ENCODE results near the gene DMGDH. TPM values are rescaled to one million over a fixed set of nuclear protein-coding genes. Genes with fewer than 3 reads are reported as not detected.

Gene DMGDH
- 0.75 TPM for total RNA-seq

DNA sequence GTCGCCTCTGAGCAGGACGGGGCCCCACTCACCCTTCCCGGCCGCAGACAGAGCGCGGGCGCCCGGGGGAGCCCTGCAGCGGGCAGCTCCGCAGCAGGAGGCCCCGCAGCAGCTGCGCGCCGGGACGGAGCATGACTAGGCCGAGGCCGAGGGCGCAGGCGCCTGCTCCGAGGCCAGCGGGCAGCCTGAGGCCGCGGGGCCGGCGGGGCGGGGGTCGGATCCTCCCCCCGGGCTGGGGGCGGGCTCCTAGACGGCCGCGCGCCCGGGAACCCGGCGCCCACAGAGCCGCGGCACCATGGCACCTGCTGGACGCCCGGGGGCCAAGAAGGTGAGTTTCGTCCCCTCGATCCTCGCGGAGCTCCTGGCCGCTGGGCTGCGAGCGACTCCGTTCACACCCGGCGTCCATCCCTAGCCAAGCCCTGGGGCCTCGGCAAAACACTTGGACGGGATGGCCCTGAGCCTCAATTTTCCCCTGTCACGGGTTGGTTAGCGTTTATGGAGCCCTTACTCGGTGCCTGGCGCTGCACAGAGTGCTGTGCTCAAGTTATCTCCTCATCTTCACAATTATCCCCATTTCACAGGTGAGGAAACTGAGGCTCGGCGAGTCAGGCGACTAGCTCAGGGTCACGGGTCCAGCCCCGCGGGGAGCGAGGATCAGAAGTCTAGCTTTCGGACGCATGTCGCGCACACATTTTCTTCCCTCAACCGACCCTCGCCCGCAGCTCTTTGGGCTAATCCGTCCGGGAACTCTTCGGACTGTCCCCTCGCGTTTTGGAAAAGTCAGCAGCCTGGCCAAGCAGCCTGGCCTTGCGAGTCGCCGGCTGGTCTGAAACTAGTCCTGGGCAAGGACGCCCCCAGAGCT lies at the start of gene DMGDH, which contains the start of gene BHMT2:
Gene DMGDH, minus strand, starts transcription at position 187 of the 862 bp plus-strand sequence. Its CDS starts 54 bp downstream, at position 133.
Gene BHMT2, plus strand, starts transcription at position 280 of the 862 bp plus-strand sequence. Its CDS starts 16 bp downstream, at position 296.
- no peak for DNase-seq (ENCODE audit: low spot score in 2 of 2)
- no peaks in the 10 kb centered on the region for H3K4me1 ChIP-seq
- TF ChIP-seq, protein P1, sequence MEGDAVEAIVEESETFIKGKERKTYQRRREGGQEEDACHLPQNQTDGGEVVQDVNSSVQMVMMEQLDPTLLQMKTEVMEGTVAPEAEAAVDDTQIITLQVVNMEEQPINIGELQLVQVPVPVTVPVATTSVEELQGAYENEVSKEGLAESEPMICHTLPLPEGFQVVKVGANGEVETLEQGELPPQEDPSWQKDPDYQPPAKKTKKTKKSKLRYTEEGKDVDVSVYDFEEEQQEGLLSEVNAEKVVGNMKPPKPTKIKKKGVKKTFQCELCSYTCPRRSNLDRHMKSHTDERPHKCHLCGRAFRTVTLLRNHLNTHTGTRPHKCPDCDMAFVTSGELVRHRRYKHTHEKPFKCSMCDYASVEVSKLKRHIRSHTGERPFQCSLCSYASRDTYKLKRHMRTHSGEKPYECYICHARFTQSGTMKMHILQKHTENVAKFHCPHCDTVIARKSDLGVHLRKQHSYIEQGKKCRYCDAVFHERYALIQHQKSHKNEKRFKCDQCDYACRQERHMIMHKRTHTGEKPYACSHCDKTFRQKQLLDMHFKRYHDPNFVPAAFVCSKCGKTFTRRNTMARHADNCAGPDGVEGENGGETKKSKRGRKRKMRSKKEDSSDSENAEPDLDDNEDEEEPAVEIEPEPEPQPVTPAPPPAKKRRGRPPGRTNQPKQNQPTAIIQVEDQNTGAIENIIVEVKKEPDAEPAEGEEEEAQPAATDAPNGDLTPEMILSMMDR (IDR thresholded peaks at IDR 0.05), result no peak
- no peaks in the 10 kb centered on the region for H3K36me3 ChIP-seq
- H3K27ac ChIP-seq, result peak within 1 kb of the TSS; percentile 23 to 74
- H3K27me3 ChIP-seq, result no peaks in the 10 kb centered on the region
- no peaks in the 10 kb centered on the region for H3K9me3 ChIP-seq
- intact Hi-C loops (cut with DNase I), result no loop called here
- H3K4me3 ChIP-seq, result peak within 1 kb of the TSS; percentile 37 to 74

DNA sequence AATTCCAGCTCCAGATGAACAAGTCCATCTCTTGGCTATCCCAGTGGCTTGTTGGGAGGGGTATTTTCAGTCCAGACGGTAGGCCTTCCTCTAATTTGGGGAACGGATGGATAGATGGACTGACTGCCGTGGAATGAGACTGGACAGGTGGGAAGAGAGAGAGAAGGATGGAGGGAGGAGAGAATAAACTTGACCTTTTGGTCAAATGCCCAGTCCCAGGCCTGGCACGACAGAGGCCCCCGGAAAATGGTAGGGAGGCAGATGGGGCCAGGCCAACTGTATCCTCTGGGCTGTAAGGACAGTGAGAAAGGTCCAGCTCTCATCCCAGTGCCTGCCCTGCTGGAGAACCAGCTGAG lies 43.2 kb upstream of the DMGDH start:
- H3K4me3 ChIP-seq, result no peak overlapping the region
- peaks cover 9% of the 10 kb centered on the region for H3K27me3 ChIP-seq
- no peak overlapping the region for H3K27ac ChIP-seq
- TF ChIP-seq, protein P1 (IDR thresholded peaks at IDR 0.05), result no peak
- intact Hi-C loops (cut with DNase I), result no loop called here
- H3K9me3 ChIP-seq, result no peaks in the 10 kb centered on the region
- DNase-seq (ENCODE audit: low spot score in 2 of 2), result no peak
- H3K36me3 ChIP-seq, result no peaks in the 10 kb centered on the region
- peaks cover 0 to 2% of the 10 kb centered on the region in 2 donors for H3K4me1 ChIP-seq

DNA sequence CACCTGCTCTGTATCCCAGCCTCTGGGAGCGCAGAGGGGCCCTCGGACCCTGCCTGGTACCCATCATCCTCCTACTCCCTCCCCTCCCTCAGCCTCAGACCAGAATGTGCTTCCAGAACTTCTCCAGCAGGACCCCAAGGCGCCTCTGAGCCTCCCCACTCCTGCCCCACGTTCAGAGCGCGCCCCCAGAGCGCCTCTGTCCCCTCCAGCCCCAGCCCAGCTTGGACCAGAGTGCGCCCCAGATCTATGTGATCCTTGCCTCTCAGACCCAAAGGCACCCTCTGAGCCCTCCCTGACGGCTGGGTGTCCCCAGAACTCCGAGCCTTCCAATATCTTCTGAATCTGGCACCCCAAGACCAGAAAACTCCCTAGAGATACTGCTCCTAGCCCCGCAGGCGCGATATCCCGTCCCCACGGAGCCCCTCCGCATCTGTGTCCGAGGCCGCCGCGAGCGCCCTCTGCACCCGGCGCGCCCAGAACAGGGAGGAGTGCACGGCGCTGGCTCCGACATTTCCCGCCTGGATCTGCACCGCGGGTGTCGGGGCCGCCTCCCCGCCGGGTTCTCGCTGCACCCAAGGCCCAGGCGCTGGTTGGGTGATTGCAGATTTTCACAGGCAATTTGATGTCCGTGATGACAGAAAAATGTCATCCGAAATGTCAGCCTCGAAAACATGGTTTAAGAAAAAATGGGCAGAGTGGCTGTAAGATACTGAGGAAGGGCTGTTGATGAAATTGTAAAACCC lies 42.7 kb upstream of the DMGDH start:
- Histone ChIP-seq H3K27ac (no peak overlapping the region), H3K27me3 (peaks cover 9% of the 10 kb centered on the region), H3K36me3 (no peaks in the 10 kb centered on the region), H3K9me3 (no peaks in the 10 kb centered on the region), H3K4me3 (no peak overlapping the region), H3K4me1 (peaks cover 0 to 5% of the 10 kb centered on the region in 2 donors)
- intact Hi-C loops (cut with DNase I), result no loop called here
- TF ChIP-seq, protein P1 (IDR thresholded peaks at IDR 0.05), result no peak
- no peak for DNase-seq (ENCODE audit: low spot score in 2 of 2)

DNA sequence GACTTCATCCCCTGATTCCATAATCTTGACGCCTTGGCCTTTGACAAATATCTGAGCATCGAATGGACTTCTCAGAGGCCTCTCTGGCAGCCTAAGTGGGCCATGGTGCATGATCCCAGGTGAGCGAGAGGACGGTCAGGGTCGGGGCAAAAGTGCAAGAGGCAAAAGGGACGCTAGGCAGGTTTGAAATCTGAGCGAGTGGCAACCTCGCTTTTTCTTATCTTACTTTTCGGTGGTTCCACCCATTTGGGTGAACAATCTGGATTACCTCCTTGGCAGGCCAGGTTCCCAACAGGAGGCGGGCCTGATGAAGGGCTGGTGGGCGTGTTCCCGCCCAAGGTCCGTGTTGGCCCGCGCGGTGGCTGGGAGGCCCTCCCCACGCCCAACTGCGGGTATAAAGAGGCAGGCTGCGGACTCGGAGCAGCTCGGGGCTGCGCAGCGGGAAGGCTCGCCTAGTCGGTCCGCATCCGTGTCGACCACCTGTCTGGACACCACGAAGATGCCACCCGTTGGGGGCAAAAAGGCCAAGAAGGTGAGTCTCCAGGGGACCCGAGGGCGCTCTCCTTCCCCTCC lies 42.0 kb upstream of the DMGDH start, which contains the start of gene BHMT:
Gene BHMT, plus strand, starts transcription at position 423 of the 573 bp plus-strand sequence. Its CDS starts 77 bp downstream, at position 500.
- peaks cover 9% of the 10 kb centered on the region for H3K27me3 ChIP-seq
- H3K4me1 ChIP-seq, result peaks cover 0 to 5% of the 10 kb centered on the region in 2 donors
- no peak for DNase-seq (ENCODE audit: low spot score in 2 of 2)
- no peaks in the 10 kb centered on the region for H3K9me3 ChIP-seq
- H3K36me3 ChIP-seq, result no peaks in the 10 kb centered on the region
- no peak within 1 kb of the TSS for H3K27ac ChIP-seq
- TF ChIP-seq, protein P1 (IDR thresholded peaks at IDR 0.05), result no peak
- intact Hi-C loops (cut with DNase I), result no loop called here
- no peak within 1 kb of the TSS for H3K4me3 ChIP-seq
